ENCODE data around the gene SRBD1.

DNA sequence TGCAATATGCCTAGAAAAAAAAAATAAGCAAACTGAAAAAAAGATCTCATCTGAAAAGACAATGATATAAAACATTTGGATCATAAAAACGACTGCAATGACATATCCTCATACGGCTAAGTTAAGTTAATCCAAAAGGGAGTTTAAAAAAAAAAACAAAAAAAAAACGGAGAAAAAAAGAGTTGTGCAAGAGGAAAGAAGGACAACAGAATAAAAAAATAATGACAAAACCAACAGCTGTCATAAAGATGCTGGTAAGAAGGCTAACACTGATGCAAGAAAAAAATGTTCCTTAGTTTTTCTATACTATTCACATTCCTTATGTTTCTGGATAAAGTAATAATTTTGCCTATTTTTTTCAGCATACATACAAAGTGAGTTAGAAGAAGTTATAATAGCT lies 192.5 kb downstream of the SRBD1 start:
- TF ChIP-seq POLR2AphosphoS5 (IDR thresholded peaks at IDR 0.05; ENCODE audit: low read depth, low read length) (no peak), SPI1 (IDR thresholded peaks at IDR 0.05; ENCODE audit: low read depth, low read length) (no peak)
